VCaP (cell line): ENCODE data around the gene PCDHGA3.
"Not testable (repeated sequence)": the region's sequence is repeated elsewhere in the genome, so short reads cannot be mapped to it uniquely, and the experiment has no call there.

Experiments used
- H3K27ac ChIP-seq: fragments of 450-650 bp; 2 replicates; pipeline ENCODE4 v1.5.1; 2017
- TF ChIP-seq, protein P1 (sequence below): fragments of 450-650 bp; conservative IDR thresholded peaks from 2 replicates; pipeline ENCODE4 v1.5.1; 2017; ENCODE audit warnings: mild to moderate bottlenecking, moderate library complexity

Gene PCDHGA3

DNA sequence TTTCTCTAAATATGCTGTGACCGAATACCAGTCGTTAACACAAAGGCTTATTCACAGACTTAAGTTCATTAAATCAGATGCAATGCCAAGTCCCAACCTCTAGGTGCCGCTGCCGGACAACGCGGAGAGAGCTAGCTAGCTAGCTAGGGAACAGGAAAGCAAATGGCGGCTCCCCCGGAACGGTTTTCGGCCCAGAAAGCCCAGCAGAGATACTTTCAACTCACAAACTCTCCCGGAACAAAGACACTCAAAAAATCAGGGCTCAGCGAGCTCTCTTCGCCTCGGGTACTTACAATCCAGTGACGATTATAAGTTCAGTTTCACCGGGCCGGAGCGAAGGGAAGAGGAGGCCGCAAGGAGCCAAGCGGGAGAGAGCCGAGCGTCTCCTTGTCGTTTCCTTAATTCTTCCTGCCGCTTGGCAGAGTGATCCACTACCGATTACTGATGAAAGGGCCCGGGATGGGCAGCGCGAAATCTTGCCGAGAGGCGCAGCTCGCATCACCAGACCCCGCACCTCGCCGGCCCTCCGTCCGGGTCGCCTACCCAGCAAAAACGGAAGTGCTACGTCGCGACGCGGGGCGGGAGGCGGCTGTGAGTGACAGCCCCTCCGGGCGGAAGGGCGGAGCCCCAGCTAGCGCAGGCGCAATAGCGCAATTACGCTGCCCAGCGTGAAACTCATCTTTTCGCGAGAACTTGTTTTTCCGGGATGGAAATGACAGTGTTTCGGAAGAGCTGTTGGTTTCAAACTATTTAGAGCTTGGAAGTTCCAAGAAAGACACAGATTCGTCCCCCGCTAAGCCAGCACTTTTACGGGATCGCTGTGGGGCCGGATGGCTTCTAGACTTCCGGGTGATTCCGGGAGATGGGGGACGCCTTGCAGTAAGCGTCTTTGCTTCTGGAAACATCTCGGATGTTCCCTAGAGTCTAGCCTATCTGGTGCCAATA lies 23.1 kb upstream of the PCDHGA3 start, which contains the start of gene TAF7:
TAF7 (minus strand) TSS at position 560 of the 945 bp plus-strand sequence. CDS start 740 bp downstream, outside the sequence.
- TF ChIP-seq, protein P1, sequence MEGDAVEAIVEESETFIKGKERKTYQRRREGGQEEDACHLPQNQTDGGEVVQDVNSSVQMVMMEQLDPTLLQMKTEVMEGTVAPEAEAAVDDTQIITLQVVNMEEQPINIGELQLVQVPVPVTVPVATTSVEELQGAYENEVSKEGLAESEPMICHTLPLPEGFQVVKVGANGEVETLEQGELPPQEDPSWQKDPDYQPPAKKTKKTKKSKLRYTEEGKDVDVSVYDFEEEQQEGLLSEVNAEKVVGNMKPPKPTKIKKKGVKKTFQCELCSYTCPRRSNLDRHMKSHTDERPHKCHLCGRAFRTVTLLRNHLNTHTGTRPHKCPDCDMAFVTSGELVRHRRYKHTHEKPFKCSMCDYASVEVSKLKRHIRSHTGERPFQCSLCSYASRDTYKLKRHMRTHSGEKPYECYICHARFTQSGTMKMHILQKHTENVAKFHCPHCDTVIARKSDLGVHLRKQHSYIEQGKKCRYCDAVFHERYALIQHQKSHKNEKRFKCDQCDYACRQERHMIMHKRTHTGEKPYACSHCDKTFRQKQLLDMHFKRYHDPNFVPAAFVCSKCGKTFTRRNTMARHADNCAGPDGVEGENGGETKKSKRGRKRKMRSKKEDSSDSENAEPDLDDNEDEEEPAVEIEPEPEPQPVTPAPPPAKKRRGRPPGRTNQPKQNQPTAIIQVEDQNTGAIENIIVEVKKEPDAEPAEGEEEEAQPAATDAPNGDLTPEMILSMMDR: peak; percentile 89
- peak within 1 kb of the TSS; percentile 92 for H3K27ac ChIP-seq

DNA sequence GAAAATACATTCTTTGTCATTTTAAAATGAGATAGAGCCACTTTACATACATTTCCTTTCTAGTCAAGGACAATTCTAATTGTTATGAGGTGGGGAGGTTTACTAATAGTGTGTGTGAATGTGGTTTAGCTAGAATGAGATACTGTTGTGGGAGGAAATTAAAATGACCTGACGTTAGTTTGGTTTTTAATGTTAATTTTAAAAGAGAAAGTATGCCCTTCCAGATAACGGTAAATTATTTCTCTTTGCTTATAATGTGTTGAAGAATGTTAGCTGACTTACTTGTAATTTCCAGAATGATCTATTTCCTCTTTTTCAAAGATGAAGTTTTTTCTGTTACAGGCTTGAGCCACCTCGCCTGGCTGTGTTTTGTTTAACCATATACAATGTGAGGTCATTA lies 21.4 kb upstream of the PCDHGA3 start:
- TF ChIP-seq, protein P1: no peak
- no peak overlapping the region for H3K27ac ChIP-seq

DNA sequence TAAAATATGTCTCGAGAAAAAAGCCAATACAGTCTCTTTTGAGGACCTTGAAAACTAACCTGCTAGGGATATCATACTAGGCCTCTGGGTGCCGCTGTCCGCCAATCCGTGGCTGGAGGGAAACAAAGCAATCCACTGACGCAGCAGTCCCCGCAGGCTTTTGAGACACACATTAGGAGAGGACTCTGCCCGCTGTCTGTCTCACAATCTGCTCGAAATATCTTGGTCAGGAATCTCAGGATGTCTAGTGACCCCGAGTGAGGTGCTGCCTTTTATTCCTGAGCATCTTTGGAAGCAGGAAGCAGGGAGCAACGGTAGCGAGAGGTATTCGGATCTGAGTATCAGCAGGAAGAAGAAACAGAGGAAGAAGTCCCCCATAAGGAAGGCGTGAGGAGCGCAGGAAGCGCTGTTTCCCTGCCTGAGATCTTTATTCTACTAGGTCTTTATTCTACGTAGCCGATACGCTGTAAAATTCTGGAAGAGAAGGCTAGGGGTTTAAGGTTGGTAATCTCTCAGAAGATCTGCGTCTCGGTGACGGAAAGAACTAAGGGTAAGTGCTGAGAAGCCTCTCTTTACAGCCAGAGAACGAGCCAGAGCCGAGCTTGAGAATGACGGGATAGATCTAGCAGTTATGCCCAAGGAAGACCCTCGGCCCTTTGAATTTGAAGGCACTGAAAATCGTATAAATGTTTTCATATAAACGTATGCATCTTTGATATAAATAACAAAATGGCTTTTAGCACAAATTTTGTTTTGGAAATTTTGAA lies 17.4 kb upstream of the PCDHGA3 start:
- TF ChIP-seq, protein P1: peak; percentile 90
- peak overlapping the region; percentile 79 for H3K27ac ChIP-seq

DNA sequence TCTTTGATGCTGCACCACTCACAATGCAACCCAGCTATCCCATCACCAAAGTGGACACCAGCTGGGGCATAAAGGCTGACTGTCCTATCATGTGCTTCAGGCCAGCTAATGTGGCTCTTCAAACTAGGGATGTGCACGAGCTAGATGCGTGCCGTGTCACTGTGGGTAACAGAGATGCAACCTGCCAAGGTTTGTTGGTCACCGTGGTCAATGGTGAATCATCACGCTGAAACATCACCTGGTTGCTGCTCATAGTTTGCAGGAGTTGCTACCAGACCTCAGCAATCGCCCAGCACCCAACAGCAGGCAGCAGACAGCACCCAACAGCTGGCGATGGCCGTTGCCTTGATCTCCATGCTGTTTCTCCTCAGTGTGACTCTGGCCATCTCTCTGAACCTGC lies 15.4 kb upstream of the PCDHGA3 start:
- no peak overlapping the region for H3K27ac ChIP-seq
- TF ChIP-seq, protein P1: no peak

DNA sequence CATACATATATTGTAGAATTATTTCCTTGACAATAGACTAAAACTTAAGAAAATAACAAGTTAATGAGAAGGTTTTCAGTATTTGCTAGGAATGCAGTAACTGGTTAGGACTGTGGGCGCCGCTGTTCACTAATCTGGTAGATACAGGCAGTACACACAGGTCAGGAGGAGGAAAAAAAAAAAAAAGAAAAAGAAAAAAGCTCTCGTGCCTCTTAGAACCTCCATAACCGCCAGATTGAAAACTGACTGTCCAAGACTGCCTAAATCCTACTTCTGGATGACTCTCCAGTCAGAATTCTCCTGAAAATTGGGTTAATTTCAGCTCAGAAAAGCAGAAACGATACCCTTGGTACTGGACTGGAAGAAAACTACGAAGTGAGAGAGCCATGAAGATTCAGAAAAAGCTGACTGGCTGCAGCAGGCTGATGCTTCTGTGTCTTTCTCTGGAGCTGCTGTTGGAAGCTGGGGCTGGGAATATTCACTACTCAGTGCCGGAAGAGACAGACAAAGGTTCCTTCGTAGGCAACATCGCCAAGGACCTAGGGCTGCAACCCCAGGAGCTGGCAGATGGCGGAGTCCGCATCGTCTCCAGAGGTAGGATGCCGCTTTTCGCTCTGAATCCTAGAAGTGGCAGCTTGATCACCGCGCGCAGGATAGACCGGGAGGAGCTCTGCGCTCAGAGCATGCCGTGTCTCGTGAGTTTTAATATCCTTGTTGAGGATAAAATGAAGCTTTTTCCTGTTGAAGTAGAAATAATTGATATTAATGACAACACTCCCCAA lies 13.1 kb upstream of the PCDHGA3 start, which contains the start of gene PCDHGA1:
PCDHGA1 (plus strand) TSS at position 216 of the 782 bp plus-strand sequence.
- TF ChIP-seq, protein P1: peak; percentile 81

DNA sequence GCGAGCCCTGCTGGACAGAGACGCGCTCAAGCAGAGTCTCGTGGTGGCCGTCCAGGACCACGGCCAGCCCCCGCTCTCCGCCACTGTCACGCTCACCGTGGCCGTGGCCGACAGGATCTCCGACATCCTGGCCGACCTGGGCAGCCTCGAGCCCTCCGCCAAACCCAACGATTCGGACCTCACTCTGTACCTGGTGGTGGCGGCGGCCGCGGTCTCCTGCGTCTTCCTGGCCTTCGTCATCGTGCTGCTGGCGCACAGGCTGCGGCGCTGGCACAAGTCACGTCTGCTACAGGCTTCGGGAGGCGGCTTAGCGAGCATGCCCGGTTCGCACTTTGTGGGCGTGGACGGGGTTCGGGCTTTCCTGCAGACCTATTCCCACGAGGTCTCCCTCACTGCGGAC lies 11.1 kb upstream of the PCDHGA3 start:
- H3K27ac ChIP-seq: not testable (repeated sequence)

More for the DNA sequence above, 13.1 kb upstream of the PCDHGA3 start, which contains the start of gene PCDHGA1:
- H3K27ac ChIP-seq: peak within 1 kb of the TSS; percentile 26; the same call in 1 of the 2 replicates

DNA sequence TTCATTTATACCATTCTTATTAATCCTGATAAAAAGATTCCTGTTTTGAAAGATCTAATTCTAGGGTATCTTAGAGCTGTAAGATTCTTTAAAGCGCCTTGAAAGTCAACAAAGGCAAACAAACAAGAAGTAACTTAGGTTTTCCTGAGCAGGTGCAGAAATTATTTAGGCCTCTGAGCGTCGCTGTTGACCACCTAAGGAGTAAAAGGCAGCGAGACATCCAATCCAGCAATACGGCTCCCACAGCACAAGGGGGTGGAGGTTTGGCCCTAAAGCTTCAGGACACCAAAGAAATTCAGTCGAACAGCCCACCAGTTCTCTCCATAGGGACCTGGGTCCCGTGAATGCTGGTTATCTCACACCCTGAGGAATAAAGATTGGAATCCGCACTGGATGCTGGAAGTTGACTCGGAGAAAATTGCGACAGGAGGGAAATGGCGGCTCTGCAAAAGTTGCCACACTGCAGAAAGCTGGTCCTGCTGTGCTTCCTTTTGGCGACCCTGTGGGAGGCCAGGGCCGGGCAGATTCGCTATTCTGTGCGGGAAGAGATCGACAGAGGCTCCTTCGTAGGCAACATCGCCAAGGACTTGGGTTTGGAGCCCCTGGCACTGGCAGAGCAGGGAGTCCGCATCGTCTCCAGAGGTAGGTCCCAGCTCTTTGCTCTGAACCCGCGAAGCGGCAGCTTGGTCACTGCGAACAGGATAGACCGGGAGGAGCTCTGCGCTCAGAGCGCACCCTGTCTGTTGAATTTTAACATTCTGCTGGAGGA lies 4.9 kb upstream of the PCDHGA3 start, which contains the start of gene PCDHGA2:
PCDHGA2 (plus strand) TSS at position 223 of the 769 bp plus-strand sequence.
- peak within 1 kb of the TSS; percentile 11; the same call in 1 of the 2 replicates for H3K27ac ChIP-seq
- TF ChIP-seq, protein P1: peak; percentile 75

DNA sequence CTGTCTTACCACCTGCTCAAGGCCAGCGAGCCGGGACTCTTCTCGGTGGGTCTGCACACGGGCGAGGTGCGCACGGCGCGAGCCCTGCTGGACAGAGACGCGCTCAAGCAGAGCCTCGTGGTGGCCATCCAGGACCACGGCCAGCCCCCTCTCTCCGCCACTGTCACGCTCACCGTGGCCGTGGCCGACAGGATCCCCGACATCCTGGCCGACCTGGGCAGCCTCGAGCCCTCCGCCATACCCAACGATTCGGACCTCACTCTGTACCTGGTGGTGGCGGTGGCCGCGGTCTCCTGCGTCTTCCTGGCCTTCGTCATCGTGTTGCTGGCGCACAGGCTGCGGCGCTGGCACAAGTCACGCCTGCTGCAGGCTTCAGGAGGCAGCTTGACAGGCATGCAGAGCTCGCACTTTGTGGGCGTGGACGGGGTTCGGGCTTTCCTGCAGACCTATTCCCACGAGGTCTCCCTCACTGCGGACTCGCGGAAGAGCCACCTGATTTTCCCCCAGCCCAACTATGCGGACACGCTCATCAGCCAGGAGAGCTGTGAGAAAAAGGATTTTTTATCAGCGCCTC lies 2.8 kb upstream of the PCDHGA3 start:
- H3K27ac ChIP-seq: not testable (repeated sequence)
